Suprapubic skin (tissue), 4 donors: ENCODE data around the gene GPR157.
"Not testable (repeated sequence)": the region's sequence is repeated elsewhere in the genome, so short reads cannot be mapped to it uniquely, and the experiment has no call there.

Experiments
- EP300 ChIP-seq: sonication (generic); formaldehyde crosslinking; IDR thresholded peaks from one replicate; pipeline ENCODE4 v1.6.1; 2017; ENCODE audit warnings: antibody characterized with exemption
- POLR2AphosphoS5 ChIP-seq, 3 donors: sonication (generic); formaldehyde crosslinking; IDR thresholded peaks; one replicate each; pipeline ENCODE4 v1.6.1; 2017; ENCODE audit warnings: antibody characterized with exemption in 3 of 3
- TF ChIP-seq, protein P1 (sequence below), 2 donors: fragments of 200-600 bp in 1 of 2; fragments of 450-650 bp in 1 of 2; sonication (generic) in 1 of 2; IDR thresholded peaks; one replicate each; pipeline ENCODE4 v1.5.1; 2016 to 2019; ENCODE audit warnings: antibody characterized with exemption in 2 of 2, mild to moderate bottlenecking in 1 of 2, moderate library complexity in 1 of 2

- not testable (repeated sequence) for TF ChIP-seq EP300; POLR2AphosphoS5 (IDR thresholded peaks at IDR 0.05)
- TF ChIP-seq, protein P1, sequence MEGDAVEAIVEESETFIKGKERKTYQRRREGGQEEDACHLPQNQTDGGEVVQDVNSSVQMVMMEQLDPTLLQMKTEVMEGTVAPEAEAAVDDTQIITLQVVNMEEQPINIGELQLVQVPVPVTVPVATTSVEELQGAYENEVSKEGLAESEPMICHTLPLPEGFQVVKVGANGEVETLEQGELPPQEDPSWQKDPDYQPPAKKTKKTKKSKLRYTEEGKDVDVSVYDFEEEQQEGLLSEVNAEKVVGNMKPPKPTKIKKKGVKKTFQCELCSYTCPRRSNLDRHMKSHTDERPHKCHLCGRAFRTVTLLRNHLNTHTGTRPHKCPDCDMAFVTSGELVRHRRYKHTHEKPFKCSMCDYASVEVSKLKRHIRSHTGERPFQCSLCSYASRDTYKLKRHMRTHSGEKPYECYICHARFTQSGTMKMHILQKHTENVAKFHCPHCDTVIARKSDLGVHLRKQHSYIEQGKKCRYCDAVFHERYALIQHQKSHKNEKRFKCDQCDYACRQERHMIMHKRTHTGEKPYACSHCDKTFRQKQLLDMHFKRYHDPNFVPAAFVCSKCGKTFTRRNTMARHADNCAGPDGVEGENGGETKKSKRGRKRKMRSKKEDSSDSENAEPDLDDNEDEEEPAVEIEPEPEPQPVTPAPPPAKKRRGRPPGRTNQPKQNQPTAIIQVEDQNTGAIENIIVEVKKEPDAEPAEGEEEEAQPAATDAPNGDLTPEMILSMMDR (IDR thresholded peaks at IDR 0.05): not testable (repeated sequence)
These were observed 4.5 kb downstream of the GPR157 start for GRCh38 chr1:9124389-9124788.
